Muscle of arm (tissue), 12 donors: ENCODE measurements around the gene CDKL4. TPM values are rescaled to one million over a fixed set of nuclear protein-coding genes. Genes with fewer than 3 reads are reported as not detected.
"Not testable (repeated sequence)": the region's sequence is repeated elsewhere in the genome, so short reads cannot be mapped to it uniquely, and the experiment has no call there.

Source experiments
- DNase-seq: peaks from one replicate; pipeline ENCODE4 v3.0.0-alpha.2; 2013
- polyA plus RNA-seq, 12 donors: library from polyadenylated mRNA; unstranded; fragments of 120-200 nt; gene quantifications; one replicate each; pipeline ENCODE4 v1.2.1, GENCODE V29; 2013; ENCODE audit not compliant: insufficient read length in 12 of 12

Gene CDKL4
- polyA plus RNA-seq, 12 donors: 0.16 to 0.79 (median 0.26) TPM; not detected in 4

DNA sequence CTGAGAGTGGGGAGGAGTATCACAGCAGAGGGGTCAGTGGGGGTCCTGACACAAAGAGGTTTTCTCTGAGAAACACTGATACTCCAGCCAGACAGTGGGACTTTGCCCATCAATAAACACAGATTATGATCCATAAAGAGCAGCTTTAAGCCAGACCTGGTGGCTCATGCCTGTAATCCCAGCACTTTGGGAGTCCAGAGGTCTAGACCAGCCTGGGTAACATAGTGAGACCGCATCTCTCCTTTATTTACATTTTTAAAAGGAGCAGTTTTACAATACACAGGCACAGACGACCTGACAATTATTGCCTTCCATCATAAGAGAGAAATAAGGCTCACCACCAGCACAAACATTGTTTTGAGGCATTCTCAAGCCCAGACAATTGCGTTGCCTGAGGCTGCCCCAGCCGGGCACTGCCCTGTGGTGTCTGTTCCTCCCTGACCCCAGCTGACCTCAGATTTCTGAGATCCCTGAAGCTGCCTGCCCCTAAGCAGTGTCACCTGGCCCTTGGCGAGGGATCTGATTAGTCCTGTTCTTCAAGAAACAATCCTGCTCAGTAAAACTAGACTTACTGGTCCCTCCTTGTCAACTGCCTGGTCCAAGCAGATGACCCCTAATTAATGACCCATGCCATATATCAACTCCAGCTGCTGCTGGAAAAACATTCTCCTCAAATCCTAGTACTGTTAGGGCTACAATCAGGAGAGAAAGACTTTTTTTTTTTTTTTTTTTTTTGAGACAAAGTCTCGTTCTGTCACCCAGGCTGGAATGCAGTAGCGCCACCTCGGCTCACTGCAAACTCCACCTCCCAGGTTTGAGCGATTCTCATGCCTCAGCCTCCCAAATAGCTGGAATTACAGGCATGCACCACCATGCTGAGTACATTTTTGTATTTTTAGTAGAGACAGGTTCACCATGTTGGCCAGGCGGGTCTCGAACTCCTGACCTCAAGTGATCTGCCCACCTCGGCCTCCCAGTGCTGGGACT, 63.5 kb downstream of the CDKL4 start:
- no peak for DNase-seq

DNA sequence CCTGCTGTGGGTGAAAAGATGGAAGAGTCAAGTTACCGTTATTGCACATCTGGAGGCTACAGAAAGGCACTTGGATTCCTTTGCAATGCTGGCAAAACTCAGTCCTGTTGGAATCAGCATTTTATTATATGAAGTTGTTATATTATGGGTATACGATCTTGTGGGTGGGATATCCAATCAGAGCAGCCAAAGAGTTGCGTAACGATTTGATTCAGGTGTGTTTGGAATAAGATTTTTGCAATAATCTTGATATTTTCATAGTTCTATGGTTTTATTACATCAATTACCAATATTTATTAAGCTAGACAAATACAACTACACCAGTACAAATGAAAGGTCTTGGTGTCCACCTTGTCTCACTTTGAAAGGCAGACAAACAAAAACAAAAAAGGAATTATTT, 65.0 kb downstream of the CDKL4 start:
- DNase-seq: no peak

DNA sequence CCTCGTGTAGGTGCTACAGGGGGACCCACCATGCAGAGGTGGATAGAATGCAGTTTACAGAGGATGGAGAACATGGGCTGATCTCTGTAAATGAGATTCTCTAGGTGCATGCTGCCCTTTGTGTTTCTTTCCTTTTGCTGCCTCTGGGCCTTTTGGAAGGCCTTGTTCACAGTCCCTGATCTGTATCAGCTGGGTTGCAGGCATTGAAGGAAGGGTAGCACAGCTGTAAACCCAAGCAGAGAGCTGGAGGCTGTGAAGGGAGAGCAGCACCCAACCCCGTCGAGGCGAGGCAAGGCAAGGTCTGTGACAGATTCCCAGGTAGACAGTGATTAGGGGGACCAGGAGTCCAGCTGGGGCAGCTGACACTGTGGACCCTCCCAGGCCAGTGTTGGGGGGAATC, 66.8 kb downstream of the CDKL4 start:
- no peak for DNase-seq

DNA sequence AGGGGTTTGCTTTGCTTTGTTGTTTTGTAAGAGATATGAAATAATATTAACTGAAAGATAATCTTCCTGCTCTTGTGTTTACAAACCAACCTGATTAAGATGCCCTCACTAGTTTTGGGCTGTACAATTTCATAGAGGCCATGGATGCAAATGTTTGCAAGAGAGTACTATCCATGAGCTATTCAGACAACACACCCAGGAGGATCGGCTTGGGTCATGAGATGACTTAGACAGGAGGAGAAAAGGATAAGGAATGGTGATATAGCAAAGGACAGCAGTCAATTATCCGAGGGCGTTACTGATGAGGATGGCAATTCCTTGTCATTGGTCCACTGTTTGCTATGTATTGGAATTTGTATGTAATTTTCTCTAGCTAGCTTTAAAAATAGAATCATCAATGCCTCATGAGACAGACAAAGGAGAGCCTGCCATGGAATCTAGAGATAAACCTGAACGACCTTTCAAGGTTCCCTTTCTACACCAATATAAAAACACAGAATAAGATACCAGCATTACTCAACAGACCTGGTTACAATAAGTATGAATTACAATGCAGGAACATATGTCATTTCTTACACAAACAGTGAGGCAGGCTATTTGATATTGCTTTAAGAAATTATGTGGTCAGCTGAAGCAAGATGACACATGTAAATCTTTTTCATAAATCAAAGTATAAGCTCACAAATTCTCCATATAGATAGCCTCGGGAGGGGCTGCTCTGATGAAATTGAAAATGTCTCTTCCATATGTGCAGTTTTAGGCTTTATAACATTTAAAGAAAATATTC, 68.6 kb downstream of the CDKL4 start:
- no peak for DNase-seq

DNA sequence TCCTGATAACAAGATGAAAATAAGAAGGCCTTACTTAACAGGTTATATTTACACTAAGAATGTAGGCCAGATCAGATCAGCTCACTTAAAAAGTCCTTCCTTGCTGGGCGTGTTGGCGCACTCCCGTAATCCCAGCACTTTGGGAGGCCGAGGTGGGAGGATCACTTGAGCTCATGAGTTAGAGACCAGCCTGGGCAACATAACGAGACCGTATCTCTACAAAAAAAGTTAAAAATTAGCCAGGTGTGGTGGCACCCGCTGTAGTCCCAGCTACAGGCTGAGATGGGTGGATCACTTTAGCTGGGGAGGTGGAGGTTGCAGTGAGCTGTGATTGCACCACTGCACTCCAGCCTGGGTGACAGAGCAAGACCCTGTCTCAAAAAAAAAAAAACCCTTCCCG, 69.7 kb downstream of the CDKL4 start:
- DNase-seq: no peak

DNA sequence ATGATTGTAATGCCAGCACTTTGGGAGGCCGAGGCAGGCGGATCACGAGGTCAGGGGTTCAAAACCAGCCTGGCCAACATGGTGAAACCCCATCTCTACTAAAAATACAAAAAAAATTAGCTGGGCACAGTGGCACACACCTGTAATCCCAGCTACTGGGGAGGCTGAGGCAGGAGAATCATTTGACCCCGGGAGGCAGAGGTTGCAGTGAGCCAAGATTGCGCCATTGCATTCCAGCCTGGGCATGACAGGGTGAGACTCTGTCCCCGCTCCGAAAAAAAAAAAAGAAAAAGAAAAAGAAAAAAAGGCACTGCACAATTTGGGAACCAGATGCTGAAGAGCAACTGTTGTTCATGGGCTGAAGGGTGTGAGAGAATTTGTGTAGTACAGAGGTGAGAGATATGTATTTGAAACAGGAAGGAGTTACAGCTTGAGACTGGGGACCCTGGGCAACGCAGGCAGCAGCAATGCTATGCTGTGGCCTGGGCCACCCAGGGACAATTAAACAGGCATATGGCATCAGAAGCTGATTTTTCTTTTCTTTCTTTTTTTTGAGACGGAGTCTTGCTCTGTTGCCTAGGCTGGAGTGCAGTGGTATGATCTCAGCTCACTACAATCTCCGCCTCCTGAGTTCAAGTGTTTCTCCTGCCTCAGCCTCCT, 71.6 kb downstream of the CDKL4 start:
- not testable (repeated sequence) for DNase-seq

DNA sequence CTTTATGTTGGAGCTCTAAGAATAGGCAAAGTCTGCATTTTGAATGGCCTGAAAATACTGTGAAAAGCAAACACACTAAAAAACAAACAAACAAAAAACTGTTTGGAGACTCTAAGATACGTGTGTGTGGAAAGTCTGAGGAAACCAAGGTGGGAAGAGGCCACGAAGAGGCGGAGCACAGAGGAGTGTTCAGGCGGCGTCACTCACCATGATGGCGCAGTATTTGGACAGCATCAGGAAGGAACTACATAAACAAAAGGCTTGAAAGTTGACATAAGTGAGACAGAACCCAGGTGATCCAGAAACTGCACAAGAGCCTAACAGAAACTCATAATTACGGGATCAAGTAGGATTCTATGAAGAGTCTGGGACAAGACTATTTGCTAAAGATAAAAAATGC, 72.1 kb downstream of the CDKL4 start:
- DNase-seq: no peak

DNA sequence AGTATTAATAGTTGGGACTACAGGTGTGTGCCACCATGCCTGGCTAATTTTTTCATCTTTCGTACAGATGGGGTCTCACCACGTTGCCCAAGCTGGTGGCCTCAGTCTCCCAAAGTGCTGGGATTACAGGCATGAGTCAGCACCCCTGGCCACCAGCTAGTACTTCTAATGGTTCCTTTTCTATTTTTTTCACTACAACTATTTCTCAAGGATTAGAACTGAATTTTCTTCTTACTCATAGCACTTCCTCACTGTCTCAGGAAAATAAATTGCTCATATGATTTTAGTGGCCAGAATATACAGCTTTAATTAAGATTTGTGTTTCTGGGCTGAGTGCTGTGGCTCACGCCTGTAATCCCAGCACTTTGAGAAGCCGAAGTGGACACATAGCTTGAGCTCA, 79.7 kb downstream of the CDKL4 start:
- no peak for DNase-seq

DNA sequence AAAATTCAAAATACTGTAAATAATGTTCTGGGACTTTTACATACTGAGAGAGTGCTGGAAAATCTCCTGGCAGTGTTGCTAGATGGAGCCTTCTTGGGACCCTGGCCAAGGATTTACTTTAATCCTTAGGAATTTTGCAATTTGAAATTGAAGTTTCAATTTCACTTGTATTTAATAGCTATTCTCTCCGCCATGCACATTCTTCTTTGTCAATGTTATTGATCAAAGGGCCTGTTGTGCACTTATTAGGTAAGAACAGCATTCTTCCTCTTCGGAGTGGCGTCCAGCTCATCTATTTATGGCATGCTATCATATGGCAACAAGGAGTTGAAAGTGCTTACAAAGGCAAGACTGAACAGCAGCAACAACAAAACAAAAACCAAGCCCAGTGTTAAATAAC, 82.8 kb downstream of the CDKL4 start:
- DNase-seq: peak; percentile 78

DNA sequence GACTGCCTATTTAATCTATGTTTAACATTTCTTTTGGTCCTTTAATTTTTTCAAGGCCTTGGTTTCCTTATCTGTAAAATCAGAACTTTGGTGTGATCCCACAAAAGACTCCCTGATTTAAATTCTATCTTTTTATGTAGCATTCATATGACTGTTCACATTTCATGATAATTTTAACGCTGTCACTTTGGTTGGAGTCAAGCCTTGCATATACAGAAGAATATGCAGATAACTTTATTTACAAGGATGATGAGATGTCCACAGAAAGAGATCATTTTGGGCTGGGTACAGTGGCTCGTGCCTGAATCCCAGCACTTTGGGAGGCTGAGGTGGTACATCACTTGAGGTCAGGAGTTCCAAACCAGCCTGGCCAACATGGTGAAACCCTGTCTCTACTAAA, 84.5 kb downstream of the CDKL4 start:
- DNase-seq: no peak

DNA sequence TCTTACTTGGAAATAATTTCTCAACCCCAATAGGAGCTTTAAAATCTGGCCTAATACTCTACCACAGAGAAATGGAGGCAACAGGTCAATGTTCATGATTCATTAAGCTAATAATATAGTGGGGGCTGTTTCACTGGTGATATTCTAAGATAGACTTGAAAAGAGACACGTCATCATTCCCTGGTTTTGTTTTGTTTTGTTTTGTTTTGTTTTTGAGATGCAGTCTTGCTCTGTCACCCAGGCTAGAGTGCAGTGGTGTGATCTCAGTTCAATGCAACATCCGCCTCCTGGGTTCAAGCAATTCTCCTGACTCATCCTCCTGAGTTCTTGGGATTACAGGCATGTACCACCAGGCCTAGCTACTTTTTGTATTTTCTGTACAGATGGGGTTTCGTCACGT, 85.4 kb downstream of the CDKL4 start:
- DNase-seq: no peak

DNA sequence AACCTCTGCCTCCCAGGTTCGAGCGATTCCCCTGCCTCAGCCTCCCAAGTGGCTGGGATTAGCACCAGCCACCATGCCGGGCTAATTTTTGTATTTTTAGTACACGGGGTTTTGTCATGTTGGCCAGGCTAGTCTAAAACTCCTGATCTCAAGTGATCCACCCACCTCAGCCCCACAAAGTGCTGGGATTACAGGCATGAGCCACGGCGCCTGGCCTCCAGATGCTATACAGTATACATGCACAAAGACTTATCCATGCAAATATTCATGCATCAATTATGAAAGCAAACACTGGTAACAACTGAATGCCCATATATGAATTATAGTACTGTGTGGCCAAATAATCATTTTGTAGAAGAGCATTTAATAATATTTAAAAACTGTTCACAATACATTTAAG, 86.9 kb downstream of the CDKL4 start:
- no peak for DNase-seq

DNA sequence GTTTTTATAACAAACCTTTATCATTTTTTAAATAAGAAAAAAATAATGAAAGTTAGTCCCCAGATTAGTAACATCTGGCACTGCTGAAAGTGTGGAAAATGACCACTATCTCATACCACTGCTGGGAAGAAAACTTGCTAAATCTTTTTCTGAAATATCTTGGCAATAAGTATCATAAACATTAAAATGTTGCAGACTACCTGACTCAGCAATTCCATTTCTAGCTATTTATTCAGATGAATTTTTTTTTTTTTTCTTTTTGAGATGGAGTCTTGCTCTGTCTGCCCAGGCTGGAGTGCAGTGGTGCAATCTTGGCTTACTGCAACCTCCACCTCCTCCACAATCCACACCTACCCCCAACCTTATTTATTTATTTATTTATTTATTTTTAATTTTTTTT, 87.7 kb downstream of the CDKL4 start:
- DNase-seq: no peak

DNA sequence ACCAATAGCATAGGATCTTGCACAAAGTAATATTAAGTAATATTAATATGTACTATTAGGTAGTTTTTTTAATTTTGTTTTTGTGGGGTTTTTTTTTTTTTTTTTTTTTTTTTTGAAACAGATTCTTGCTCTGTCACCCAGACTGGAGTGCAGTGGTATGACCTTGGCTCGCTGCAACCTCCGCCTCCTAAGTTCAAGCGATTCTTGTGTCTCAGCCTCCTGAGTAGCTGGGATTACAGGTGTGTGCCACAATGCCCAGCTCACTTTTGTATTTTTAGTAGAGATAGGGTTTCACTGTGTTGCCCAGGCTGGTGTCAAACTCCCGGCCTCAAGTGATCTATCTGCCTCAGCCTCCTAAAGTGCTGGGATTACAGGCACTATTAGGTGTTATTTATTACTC, 88.2 kb downstream of the CDKL4 start:
- not testable (repeated sequence) for DNase-seq

DNA sequence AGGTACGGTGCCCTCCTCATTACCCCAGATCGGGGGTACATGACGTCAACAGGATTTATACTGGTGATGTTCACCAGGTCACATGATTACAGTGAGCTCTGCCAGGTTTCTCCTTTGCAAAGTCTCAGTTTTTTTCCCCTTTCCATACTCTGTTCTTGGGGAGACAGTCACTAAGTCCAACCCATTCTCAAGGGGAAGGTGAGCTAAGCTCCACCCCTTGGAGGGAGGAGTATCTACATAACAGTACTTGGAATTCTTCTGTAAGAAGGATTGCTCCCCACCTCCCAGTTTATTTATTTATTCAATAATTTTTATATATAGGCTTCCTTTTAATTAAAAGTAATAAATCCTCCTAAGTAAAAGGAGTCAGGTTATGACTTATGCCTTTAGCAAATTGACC, 88.8 kb downstream of the CDKL4 start:
- no peak for DNase-seq

DNA sequence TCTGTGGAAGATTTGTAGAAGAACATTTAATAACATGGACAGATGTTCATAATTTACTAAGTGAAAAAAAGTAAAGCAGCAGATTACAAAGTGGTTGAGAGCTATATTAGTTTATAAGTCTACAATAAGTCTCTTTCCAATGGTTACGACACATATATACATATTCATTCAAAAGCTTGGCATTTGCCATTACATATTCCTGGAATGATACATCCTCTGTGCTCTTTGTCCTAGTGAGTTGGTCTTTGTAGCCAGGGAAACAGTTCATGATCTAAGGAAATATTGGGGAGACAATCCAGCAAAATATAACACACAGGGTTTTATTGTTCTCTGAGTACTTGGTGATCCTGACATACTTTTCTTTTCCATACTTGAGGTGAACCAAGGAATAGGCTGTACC, 90.5 kb downstream of the CDKL4 start:
- DNase-seq: no peak

DNA sequence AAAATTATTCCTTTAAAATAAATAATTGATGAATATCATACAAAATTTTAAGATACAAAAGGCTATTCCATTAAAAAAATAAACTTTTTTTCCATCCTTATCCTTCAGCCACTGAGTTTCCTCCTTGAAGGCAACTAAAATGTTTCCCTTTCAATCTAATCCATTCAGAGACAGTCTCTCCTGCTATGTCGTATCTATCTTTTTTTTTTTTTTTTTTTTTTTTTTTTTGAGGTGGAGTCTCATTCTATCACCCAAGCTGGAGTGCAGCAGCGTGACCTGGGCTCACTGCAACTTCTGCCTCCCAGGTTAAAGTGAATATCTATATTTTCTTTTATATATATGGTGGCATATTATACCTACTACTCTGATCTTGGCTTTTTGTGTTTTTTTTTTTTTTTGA, 91.3 kb downstream of the CDKL4 start:
- no peak for DNase-seq

DNA sequence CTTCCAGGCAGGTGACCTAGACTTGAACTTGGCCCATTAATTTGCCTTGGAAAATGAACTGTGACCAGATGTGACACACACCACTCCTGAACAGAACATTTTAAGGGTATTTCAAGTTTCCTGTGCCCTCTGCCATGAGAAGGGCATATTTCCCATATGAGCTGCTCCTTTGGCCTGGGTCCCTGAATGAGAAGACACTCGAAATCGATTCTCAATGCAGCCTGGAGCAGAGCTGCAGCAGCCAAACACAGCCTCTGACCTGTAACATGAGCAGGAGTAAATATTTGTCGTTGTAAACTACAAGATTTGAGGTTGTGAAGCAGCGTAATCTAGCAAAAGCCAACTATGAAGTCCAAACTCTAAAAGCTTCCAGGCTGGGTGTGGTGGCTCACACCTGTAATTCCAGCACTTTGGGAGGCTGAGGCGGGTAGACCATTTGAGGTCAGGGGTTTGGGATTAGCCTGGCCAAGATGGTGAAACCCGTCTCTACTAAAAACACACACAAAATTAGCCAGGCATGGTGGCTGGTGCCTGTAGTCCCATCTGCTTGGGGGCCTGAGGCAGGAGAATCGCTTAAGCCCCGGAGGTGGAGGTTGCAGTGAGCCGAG, 92.8 kb downstream of the CDKL4 start:
- DNase-seq: no peak

DNA sequence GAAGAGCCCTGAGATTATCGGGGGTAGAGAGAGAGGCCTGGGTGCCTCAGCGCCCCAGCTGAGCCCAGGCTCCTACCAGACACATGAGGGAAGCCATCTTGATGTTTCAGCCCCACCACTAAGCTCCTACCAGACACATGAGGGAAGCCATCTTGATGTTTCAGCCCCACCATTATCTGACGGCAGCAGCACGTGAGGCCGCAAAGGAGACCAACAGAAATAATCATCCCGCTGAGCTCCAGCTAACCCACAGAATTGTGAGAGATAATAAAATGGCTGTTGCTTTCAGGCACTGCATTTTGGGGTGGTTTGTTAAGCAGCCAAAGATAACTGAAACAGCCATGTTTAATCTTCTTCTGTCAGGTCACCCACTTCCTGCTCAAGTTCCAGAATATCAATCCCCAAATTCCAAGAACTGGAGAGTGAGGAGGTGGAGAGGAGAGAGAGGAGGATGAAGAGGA, 93.6 kb downstream of the CDKL4 start:
- no peak for DNase-seq

DNA sequence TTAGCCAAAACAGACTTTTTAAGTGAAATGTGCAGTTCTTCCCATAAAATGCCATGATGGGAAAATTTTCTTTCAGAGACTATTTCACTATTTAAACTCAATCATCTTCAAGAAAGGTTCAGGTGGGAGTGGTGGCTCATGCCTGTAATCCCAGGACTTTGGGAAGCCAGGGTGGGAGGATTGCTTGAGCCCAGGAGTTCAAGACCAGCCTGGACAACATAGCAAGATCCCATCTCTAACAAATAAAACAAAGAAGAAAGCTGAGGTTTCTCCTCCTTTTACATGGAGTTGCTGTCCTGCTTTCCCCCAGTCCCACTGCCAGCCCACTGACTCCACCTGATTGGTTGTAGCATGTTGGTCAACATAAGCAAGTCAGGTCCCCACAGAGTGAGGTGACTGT, 97.1 kb downstream of the CDKL4 start:
- DNase-seq: no peak

DNA sequence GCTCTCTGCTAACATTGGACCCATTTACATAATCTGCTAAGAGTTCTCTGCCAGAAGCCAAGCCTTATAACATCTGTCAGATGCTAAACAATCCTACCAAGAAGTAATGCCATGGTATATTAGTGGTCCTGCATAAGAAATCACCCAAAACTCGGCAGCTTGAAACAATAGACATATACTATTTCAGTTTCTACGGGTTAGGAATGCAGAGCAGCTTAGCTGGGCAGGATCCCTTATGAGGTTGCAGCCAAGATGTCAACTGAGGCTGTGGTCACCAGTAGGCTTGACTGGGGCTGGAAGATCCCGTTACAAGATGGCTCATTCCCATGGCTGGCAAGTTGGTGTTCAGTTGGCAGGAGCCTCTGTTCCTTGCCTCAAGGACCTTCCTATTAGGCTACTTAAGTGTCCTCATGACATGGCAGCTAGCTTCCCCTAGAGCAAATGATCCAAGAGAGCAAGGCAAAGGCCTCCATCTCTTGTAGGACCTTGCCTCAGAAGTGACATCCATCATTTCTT, 97.8 kb downstream of the CDKL4 start:
- no peak for DNase-seq

DNA sequence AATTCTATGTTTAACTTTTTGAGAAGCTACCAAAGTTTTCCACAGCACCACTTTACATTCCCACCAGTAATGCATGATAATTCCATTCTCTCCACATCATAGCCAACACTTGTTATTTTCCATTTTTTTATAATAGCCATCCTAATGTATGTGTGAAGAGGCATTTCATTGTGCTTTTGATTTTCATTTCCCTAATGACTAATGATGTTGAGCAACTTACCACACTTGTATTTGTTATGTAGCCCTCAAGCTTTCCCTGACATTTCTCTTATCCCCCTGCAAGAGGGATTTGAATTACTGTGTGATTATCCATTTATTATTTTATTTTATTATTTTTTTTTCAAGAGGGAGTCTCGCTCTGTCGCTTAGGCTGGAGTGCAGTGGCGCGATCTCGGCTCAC, 99.4 kb downstream of the CDKL4 start:
- DNase-seq: no peak
